UCSD-AML1 (cell line): ENCODE measurements around the gene ELF2.
A peak's percentile ranks its signal among the peaks of the same experiment; 100 is the strongest.
"Not testable (repeated sequence)": the region's sequence is repeated elsewhere in the genome, so short reads cannot be mapped to it uniquely, and the experiment has no call there.

Experiments
- DNase-seq: peaks from one replicate; lab custom pipeline; 2025; ENCODE audit not compliant: unreplicated experiment; lab: John Stamatoyannopoulos, UW

The ELF2 gene

DNA sequence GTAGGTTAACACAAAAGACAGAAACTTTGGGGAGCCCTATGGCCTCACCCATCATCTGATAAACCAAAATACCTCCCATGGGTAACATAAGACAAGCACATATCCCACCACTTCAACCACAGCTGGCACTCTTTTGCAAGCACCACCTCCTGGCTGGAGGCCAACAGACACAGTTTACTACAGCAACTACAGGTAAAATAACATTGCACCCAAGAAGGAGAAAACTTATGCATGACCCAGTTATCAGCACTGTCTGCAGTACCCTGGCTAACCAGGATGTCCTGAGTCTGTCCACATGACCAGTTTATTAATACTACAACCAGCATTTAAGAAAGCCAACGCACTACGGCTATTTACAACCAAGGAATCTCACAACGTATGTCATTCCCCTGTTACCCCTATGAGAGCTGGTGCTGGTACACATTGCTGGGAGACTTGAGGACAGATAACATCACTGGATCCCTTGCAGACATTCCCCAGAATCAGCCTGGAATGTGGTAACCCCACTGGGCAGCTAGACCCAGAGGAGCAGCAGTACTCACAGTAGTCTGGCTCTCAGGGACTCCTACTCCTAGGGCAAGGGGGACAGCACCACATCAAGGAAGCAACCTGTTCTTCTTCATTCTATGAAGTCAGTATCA is 32.0 kb downstream of the ELF2 start:
- DNase-seq: no peak

DNA sequence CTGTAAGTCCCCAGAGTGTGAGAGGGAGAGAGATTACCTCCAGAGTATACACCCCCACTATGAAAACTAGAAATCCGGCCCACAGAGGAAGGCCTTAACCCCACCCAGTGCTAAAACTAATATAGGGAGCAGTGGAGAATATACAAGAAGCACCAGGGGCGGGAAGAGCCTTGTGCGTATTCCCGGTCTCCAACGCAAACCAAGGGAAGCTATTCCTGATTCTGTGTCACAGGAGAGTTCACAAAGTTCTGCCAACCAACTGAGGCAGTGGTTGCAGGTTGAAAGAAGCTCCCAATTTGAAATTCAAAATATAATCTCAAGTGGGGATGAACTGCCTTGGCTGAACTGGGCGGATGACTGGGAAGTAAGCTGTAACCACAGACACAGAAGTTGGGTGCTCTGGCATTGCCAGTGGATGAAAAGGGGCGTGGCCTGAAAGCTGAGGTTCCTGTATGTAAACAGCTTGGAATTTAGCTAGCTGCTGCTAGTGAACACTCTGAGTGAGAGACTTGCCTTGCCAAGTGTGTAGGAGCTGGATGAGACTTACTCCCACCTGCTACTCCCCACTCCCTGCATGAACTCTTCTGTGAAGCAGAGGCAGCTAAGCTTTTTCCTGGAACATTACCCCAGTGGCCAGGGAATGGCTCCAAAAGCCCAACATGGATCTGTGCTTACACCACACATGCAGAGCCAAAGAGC is 32.7 kb downstream of the ELF2 start:
- DNase-seq: peak; percentile 56

DNA sequence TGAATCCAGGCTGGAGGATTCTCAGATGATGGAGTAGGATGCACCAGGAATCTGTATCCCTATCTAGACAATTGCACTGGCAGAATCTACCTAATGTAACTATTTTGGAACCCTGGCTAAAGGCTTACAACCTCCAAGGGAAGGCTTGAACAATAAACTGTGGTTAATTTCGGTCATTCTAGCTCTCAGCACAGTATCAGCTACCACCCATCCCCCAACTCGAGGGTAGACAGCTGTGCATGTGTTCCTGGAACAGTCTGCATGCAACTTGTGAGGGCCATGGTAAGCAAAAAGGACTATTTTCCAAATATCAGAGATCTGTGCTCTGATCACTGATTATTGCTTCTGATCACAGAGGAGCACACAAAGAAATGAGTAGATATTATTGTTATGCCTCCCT is 34.0 kb downstream of the ELF2 start:
- DNase-seq: no peak

DNA sequence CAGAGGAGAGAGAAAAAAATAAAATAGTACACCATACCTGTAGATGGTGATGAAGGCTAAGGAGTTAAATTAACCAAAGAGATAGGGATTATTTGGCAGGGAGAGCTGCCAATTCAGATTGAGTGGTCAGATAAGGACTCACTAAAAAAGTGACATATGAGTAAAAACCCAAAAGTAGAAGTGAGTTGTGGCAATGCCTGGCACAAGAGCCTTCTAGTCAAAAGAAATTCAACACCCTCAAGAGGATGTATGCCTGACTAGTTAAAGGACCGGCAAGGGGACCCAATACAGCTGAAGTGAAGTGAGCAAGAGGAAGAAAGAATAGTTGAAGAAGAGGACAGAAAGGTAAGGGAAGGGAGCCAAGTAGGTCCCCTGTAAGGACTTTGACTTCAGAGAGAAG is 34.9 kb downstream of the ELF2 start:
- no peak for DNase-seq

DNA sequence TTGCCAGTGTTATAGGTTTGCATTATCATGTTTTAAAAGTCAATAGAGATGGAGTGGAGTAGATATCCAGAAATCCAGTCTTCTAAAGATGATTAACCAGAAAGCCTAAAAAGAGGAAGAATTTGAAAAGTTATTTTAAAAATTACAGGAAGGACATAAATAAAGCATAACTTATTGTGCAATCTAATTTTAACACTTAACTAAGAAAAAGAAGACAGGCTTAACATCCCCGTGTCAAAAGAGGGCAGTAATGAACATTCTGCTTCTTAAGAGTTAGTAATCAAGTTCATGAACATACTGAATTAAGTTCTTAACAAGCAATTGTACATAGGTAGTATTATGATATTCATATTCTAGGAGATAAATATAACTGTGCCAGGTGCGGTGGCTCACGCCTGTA is 39.3 kb downstream of the ELF2 start:
- no peak for DNase-seq

DNA sequence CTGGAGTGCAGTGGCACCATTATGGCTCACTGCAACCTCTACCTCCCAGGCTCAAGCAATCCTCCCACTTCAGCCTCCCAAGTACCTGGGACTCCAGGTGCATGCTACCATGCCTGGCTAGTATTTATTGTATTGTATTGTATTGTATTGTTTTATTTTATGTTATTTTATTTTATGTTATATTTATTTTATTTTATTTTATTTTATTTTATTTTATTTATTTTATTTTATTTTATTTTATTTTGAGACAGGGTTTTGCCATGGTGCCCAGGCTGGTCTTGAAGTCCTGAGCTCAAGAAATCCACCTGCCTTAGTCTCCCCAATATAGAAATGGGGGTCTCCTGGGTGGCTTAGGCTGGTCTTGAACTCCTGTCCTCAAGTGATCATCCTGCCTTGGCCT is 42.6 kb downstream of the ELF2 start:
- no peak for DNase-seq

DNA sequence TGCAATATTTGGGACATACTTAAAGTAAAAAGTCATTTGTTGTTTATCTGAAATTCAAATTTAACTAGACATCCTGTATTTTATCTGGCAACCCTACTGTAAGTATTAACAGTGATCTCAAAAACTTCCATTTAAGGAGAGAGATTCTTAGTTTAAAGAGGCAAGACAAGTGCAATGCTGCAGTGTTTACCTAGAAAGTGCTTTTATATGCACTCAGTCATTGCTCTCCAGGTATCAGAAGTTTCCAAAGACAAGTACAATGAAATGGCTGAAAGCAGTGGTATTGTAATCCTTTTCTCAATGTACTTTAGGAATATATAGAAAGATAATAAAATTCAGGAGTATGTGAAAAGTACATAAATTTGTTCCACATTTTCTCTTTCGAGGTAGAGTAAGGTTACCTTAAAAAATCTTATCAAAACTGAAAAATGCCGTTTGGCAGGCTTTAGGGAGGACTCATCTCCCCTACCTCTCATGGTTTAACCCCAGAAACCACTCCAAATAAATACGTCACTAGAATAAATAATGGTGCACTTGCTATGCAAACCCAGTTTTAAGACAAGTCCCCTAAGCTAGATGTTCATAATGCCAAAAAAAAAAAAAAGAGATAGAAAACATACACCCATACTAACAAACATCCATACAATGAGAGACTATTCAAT is 45.7 kb downstream of the ELF2 start:
- DNase-seq: no peak

DNA sequence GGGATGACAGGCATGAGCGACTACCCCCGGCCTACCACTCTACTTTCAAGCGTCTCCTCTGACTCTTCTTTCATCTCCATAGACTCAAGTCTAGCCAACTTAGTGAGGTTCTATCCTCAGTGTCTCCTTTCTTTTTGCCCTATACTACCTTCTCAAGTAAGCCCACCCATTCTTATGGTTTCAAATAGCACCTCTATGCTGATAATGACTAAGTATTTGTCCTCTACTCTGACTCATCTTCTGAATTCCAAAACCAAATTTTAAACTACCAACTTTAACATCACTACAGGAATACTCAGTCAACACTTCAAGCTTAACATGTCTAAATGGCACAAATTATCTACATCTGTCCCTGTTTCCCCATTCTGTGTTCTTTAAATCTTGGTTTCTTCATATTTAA is 47.8 kb downstream of the ELF2 start:
- no peak for DNase-seq

DNA sequence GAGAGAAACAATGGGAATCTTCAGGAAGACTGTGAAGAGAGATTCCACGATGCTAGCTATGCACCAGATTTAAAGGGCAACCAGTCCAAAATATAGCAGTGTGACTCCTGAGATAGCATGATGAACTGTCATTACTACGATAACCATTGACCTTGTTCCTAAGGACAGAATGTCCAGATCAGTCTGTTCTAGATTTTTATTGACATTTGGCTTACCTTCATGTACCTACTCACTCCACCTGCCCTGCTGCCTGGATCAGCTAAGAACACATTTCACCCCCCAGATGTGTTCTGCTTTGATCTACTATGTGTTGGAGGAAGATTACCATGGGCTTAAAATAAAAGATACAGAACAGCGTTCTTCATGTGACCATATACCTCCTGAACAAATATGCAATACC is 50.1 kb downstream of the ELF2 start:
- no peak for DNase-seq

DNA sequence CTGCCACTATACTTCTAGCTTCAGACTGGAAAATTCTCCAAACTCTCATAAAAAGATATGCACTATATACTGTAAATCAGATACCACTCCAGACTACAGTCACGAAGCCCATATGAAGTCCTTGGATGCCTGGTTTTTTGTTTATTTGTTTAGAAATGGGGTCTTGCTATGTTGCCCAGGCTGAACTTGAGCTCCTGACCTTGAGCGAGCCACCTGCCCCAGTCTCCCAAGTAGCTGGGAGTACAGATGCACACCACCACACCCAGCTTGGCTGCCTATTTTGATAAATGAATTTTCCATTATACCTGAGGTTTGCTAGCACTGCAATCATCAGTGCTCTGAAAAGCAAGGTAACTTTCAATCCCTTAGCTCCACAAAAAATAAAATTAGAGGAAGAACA is 53.1 kb downstream of the ELF2 start:
- no peak for DNase-seq

DNA sequence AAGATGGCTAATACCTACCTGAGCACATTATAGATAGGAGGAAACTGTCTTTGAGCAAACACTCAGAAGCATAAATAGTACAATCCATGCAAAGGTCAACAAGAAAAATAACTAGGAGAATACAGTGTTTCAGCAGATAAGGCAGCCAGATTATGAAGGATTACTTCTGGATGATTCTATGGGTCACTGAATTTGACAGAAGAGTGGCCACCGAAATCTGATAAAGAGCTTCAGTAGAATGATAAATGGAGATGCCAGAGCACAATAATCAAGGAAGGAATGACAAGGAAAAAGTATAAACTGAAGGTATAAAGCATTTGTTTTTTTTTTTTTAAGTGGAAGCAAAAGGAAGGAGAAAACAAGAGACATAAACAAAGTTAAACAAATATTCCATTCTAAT is 58.7 kb downstream of the ELF2 start:
- DNase-seq: no peak

DNA sequence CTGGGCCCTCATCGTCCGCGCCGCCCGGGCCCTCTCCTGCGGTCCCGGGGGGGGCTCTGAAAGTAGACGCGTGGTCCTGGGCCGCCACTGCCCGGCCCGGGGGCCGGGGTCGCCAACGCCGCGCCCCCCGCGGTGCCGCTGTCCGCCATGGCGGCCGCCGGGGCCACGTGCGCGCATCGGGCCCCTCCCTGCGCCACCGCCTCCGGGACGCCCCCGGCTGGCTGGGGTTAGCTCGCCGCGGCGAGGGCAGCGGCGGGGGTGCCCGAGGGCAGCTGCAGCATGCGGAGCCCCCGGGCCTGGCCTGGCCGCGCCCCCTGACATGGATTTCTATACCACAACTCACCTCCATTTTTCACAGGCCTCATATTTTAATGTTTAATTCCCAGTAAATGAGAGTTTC is 61.8 kb downstream of the ELF2 start:
- no peak for DNase-seq

DNA sequence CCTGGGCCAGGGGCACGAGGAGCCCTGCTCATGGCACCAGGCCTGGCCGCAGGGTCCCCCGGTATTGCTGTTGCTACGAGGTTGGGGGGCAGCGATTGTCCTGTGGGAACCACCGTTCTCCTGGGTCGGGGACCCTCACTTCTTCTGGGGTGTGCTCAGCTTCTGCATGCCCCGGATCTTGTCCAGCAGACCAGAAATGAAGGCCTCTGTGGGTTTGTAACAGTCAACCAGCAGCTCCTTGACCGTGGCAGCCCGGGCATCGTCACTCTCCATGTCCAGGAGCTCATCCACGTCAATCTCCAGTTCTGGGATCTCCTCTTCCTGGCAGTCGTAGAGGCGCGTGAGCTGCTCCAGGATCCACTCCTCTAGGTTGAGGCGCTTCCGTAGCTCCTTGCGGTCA is 62.2 kb downstream of the ELF2 start:
- not testable (repeated sequence) for DNase-seq

DNA sequence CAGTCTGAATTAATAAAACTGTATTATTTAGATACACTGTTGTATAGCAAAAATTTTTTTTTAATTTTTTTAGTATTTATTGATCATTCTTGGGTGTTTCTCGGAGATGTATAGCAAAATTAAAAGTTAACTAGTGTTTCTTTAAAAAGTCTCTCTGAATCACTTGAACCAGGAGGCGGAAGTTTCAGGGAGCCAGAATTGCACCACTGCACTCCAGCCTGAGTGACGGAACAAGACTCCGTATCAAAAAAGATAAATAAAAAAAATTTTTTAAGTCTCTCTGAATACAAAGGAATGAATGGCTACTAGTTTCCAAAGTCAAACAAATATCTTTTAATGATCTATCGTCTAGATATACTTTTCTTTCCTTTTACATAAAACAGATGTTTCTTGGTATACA is 64.4 kb downstream of the ELF2 start:
- no peak for DNase-seq

DNA sequence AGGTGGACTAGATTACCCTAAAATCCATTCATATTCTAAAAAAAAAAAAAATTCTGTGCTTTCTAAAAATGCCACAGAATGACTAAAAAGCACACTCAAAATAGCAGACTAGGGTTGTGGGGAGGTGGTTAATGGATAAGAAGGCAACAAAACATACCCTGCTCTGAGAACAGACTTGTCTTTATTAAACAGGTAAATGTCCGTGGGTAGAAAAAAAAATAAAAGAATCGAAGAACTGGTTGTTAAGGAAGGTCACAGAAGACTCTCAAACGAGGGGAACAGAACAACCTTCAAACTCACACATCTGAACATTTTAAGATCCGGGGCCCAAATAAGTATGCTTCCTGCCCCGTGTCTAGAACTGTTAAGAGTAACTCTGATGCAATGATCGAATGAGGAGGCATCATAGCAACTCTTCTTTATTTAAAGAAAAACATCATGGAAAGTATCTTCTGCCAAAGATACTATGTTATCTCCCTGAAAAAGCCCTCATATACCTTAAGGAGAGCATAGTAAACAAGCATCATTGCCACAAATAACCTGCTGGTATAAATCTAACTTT is 68.4 kb downstream of the ELF2 start:
- DNase-seq: no peak

DNA sequence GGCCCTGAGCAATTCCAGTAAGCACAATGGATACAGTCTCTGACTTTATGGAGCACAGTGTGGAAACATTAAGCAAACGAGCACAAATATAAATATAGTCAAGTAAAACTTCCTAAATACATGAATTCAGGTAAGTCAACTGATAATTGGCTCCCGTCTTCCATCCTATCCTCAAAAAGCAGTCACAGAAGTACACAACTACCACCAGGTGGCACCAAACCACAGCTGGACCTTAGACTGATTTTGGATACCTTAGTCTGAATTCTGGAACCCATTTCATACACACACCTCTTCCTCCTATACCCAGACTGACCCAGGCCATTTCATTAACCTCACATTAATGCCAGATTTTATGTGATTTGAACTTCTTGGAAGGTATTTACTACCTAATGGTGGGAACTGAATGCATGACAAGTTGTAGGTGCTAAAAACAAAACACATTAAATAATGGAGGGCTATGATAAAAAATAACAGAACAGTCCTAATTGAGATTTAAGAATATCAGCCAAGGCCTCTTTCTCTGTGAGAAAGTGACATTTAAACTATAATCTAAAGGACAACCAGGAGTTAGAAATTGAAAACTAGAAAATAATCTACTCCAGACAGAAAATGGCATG is 77.5 kb downstream of the ELF2 start:
- peak; percentile 41 for DNase-seq

DNA sequence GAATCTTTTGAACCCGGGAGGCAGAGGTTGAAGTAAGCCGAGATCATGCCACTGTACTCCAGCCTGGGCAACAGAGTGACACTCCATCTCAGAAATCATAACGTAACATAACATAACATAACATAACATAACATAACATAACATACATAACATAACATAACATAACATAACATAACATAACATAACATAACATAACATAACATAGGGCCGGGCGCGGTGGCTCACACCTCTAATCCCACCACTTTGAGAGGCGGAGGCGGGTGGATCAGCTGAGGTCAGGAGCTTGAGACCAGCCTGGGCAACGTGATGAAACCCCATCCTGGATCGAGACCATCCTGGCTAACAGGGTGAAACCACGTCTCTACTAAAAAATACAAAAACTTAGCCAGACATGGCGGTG is 84.7 kb downstream of the ELF2 start:
- no peak for DNase-seq

DNA sequence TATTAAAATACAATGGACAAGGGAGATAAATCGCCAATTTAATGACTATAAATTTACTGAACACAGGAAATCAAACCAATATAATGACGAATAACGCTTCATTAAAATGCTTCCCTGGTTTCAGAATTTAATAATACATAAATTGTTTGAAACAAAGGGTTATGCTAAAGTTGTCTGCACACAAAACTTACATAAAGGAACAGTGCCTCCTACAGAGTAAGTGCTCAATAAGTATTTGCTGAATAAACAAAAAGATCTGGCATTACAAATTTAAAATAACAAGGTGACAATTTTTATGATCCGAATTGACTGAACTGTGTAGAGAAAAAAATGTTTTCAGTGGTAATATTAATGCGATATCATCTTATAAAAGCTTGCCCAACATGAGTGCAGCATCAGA is 91.9 kb downstream of the ELF2 start:
- no peak for DNase-seq

DNA sequence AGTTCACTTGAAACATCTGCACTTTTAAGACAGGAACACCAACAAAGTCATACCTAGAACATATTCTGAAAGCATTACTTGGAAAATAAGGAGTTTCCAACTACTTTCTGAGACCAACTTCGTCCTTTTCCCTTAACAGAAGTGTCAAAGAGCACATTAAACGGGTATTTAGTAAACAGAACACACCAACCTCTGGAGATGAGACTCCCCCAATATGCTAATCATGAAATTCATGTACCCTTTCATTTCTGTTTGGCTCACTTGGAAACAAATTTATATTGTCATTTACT is 92.3 kb downstream of the ELF2 start:
- DNase-seq: no peak

DNA sequence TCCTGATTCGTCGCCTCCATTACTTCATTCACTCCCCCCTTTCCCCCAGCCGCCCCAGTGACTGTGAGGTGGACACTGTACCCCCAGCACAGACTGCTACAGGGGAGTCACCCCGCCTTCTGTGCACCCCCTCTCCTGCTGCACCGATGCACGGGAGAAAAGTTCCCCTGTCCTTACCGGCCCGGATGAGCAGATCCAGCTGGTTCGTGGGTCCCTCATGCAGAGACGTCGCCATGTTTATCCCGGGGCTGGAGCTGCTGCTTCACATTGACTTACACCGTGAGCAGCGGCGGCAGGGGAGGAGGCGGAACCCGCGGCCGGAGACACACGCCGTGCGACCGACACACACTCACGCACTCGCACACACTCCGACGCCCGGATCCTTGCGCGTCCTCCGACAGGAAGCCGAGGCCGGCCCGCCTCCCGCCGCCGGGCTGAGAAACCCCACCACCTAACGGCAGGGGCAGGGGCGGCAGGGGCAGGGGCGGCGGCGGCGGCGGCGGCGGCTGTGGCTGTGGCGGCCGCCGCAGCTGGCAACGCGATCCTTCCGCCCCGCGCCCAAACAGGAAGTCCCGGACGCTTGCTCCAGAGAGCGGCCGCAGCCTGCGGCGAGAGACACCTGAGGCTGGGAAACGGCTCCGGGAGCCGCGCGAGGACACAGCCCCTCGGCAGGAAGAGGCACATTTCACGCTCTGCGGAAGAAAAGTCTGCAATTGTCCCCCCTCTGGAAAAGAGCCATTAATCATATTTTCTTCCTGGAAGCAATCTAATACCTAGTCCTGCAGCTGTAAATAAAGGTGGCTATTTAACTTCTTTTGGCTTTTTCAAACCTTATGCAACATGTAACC is 92.8 kb downstream of the ELF2 start:
- DNase-seq: peak; percentile 92

DNA sequence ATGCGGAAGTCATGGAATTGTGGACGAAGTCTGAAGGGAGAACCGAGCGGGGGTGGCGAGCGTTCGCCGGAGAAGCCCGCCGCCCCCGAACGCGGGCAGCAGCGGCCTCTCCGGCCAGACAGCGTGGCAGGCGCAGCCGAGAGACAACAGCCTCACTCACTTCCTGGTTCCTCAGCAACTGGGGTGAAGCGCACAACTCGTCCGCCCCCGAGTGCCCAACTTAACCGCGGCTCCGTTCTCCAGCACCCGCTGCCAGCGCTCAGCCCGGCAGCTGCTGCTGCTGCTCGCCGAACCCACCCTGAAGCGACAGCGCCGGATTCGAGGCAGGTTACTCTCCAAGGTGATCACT is 93.4 kb downstream of the ELF2 start:
- peak; percentile 80 for DNase-seq
